HEK293 (cell line): ENCODE data around the gene MYBBP1A.

Source experiments
- TCF7L2 ChIP-seq: IDR thresholded peaks from 2 replicates; pipeline ENCODE4 v1.6.1; 2011; ENCODE audit warnings: low read depth, mild to moderate bottlenecking, inconsistent platforms, low read length, moderate library complexity, borderline replicate concordance
- YY2 ChIP-seq: fragments of 450-650 bp; formaldehyde crosslinking; IDR thresholded peaks from 2 replicates; pipeline ENCODE4 v1.5.1; 2016; ENCODE audit warnings: missing biosample characterization, missing genetic modification characterization
- ZBTB17 ChIP-seq: fragments of 450-650 bp; formaldehyde crosslinking; IDR thresholded peaks from 2 replicates; pipeline ENCODE4 v1.5.1; 2016; ENCODE audit warnings: missing biosample characterization, missing genetic modification characterization
- ZNF211 ChIP-seq: fragments of 450-650 bp; formaldehyde crosslinking; IDR thresholded peaks from 2 replicates; pipeline ENCODE4 v1.5.1; 2016; ENCODE audit warnings: low read depth, missing biosample characterization, missing genetic modification characterization
- ZNF292 ChIP-seq: fragments of 450-650 bp; formaldehyde crosslinking; IDR thresholded peaks from 2 replicates; pipeline ENCODE4 v1.5.1; 2016; ENCODE audit warnings: low read depth, missing biosample characterization, missing genetic modification characterization, borderline replicate concordance

DNA sequence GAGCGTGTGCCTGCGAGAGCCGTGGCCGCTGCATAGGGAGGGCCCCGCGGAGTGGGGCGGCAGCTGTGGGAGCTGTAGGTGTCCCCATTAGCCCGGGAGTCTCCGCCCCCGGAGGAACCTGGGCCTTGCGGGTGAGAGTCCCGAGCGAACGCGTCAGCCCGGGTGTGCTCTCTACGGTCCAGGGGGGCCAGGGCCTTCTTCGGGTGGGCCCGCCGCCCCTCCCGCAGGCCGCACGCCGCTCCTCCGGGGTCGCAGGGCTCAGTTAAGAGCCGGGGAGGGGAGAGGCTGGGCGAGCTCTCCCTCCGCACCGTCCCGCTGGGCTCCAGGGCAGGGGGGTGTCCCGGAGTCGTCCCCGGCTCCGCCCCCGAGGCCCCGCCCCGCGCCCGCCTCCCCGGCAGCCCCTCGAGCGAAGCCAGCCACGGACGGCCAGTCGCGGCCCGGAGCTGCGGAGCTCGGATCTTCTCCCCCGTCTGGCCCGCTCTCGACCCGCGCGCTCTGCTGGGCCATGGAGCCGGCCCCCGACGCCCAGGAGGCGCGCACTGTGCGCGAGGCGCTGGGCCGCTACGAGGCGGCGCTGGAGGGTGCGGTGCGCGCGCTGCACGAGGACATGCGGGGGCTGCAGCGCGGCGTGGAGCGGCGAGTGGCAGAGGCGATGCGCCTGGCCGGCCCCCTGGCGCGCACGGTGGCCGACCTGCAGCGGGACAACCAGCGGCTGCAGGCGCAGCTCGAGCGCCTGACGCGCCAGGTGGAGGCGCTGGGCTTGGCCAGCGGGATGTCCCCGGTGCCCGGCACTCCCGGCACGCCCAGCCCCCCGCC is 29.1 kb upstream of the MYBBP1A start, which contains the start of gene SMTNL2:
- TF ChIP-seq YY2 (tag by site-specific recombination) (no peak), ZNF292 (tag by site-specific recombination) (no peak), ZBTB17 (tag by site-specific recombination) (peak; percentile 62), TCF7L2 (no peak), ZNF211 (tag by site-specific recombination) (no peak)
